ENCODE measurements around the gene PKN2.

DNA sequence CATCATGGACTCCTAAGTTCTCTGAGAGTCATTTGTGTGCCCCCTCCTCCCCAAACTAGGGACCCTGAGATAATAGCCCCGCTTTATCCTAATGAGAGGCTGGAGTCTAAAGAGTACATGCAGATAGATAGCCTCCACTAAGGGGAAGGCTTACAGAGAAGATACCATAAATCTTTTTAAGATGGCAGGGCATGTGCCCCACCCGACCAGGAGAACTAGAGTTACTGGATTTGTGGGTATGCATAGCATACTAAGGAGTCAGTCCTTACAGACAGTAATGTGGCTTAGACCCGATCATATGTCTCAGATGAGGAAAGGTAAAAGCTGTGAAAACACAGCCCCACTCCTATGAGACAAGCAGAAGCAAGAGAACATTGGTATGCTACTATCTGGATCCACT is 25.7 kb upstream of the PKN2 start:
- TF ChIP-seq, protein P1, sequence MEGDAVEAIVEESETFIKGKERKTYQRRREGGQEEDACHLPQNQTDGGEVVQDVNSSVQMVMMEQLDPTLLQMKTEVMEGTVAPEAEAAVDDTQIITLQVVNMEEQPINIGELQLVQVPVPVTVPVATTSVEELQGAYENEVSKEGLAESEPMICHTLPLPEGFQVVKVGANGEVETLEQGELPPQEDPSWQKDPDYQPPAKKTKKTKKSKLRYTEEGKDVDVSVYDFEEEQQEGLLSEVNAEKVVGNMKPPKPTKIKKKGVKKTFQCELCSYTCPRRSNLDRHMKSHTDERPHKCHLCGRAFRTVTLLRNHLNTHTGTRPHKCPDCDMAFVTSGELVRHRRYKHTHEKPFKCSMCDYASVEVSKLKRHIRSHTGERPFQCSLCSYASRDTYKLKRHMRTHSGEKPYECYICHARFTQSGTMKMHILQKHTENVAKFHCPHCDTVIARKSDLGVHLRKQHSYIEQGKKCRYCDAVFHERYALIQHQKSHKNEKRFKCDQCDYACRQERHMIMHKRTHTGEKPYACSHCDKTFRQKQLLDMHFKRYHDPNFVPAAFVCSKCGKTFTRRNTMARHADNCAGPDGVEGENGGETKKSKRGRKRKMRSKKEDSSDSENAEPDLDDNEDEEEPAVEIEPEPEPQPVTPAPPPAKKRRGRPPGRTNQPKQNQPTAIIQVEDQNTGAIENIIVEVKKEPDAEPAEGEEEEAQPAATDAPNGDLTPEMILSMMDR (conservative IDR thresholded peaks at IDR 0.05; ENCODE audit: low read length) = no peak
- no peak for TF ChIP-seq EZH2phosphoT487 (IDR thresholded peaks at IDR 0.05; ENCODE audit: borderline replicate concordance)
